ENCODE data around the gene SCNN1G. TPM values are rescaled to one million over a fixed set of nuclear protein-coding genes. Genes with fewer than 3 reads are reported as not detected.
A peak's percentile ranks its signal among the peaks of the same experiment; 100 is the strongest.

SCNN1G gene
- total and polyA plus RNA-seq, 2 of the 13 experiments (the other 11 are each of a cell fraction or from before 2014, with no cell fraction given) = not detected

DNA sequence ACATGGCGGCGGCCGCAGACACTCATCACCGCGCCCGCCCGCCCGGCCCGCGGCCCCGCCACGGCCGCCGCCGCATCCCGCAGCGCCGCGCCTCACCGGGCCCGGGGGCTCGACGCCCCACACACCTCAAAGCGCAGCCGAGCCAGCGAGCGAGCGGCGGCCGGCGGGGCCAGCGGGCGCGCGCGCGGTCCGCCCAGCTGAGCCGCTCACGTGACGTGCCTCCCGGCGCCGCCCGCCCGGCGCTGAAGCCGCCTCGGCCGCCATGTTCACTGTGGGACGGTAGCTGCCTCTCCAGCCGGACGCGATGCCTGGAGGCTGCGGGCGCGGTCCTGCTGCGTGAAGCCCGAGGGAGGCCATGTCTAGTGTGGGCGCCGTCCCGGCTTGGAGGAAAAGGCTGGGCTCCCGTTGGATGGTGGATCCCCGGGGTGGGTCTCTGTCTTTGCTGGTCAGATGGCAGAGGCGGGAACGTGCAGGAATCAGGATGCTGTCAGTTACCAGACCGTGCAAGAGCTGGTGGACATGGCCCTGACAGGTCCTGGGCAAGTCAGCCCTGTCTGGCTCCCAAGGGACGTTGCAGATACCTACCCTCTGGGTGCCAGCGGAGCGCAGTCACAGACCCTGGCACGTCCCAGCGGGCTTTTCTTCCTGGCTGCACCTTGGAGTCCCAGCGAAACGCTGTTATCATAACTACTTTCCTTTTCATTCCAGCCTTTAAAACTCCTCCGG is 33.1 kb upstream of the SCNN1G start, which contains the start of gene USP31 (continued):
- TF ChIP-seq MAF1 (CRISPR knock-in tag; IDR thresholded peaks at IDR 0.05; ENCODE audit: borderline replicate concordance) (no peak), SIN3B (IDR thresholded peaks at IDR 0.05; ENCODE audit: low read length) (peak; percentile 49), CCAR2 (optimal IDR thresholded peaks at IDR 0.05; ENCODE audit: low read depth, low read length) (no peak), TARDBP (CRISPR knock-in tag; IDR thresholded peaks at IDR 0.05) (peak; percentile 79), ZNF773 (CRISPR knock-in tag; IDR thresholded peaks at IDR 0.05; ENCODE audit: borderline replicate concordance) (no peak), POLR2AphosphoS2 (IDR thresholded peaks at IDR 0.05; ENCODE audit: low read depth, low read length) (no peak), ZNF569 (CRISPR knock-in tag; IDR thresholded peaks at IDR 0.05; ENCODE audit: borderline replicate concordance) (no peak), ZNF264 (CRISPR knock-in tag; IDR thresholded peaks at IDR 0.05) (no peak), ZNF607 (CRISPR knock-in tag; IDR thresholded peaks at IDR 0.05; ENCODE audit: borderline replicate concordance) (no peak), ZNF564 (CRISPR knock-in tag; IDR thresholded peaks at IDR 0.05) (no peak), SCMH1 (CRISPR knock-in tag; IDR thresholded peaks at IDR 0.05; ENCODE audit: borderline replicate concordance) (no peak), ZNF234 (CRISPR knock-in tag; conservative IDR thresholded peaks at IDR 0.05) (no peak), MAFG (CRISPR knock-in tag; IDR thresholded peaks at IDR 0.05) (no peak), THAP11 (CRISPR knock-in tag; IDR thresholded peaks at IDR 0.05) (peak; percentile 92), SP140L (CRISPR knock-in tag; IDR thresholded peaks at IDR 0.05; ENCODE audit: borderline replicate concordance) (no peak), ZNF720 (CRISPR knock-in tag; IDR thresholded peaks at IDR 0.05) (0 out of 2 replicates have a peak, but pooled peaks have one; percentile 87), ZNF350 (CRISPR knock-in tag; IDR thresholded peaks at IDR 0.05; ENCODE audit: borderline replicate concordance, low read depth) (peak; percentile 89)
- TF ChIP-seq, protein P1, sequence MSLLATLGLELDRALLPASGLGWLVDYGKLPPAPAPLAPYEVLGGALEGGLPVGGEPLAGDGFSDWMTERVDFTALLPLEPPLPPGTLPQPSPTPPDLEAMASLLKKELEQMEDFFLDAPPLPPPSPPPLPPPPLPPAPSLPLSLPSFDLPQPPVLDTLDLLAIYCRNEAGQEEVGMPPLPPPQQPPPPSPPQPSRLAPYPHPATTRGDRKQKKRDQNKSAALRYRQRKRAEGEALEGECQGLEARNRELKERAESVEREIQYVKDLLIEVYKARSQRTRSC (CRISPR knock-in tag; IDR thresholded peaks at IDR 0.05; ENCODE audit: low read depth) = no peak
- TF ChIP-seq, protein P2, sequence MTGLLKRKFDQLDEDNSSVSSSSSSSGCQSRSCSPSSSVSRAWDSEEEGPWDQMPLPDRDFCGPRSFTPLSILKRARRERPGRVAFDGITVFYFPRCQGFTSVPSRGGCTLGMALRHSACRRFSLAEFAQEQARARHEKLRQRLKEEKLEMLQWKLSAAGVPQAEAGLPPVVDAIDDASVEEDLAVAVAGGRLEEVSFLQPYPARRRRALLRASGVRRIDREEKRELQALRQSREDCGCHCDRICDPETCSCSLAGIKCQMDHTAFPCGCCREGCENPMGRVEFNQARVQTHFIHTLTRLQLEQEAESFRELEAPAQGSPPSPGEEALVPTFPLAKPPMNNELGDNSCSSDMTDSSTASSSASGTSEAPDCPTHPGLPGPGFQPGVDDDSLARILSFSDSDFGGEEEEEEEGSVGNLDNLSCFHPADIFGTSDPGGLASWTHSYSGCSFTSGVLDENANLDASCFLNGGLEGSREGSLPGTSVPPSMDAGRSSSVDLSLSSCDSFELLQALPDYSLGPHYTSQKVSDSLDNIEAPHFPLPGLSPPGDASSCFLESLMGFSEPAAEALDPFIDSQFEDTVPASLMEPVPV (CRISPR knock-in tag; IDR thresholded peaks at IDR 0.05) = 0 out of 2 replicates have a peak, but pooled peaks have one; percentile 33
- TF ChIP-seq, protein P3, sequence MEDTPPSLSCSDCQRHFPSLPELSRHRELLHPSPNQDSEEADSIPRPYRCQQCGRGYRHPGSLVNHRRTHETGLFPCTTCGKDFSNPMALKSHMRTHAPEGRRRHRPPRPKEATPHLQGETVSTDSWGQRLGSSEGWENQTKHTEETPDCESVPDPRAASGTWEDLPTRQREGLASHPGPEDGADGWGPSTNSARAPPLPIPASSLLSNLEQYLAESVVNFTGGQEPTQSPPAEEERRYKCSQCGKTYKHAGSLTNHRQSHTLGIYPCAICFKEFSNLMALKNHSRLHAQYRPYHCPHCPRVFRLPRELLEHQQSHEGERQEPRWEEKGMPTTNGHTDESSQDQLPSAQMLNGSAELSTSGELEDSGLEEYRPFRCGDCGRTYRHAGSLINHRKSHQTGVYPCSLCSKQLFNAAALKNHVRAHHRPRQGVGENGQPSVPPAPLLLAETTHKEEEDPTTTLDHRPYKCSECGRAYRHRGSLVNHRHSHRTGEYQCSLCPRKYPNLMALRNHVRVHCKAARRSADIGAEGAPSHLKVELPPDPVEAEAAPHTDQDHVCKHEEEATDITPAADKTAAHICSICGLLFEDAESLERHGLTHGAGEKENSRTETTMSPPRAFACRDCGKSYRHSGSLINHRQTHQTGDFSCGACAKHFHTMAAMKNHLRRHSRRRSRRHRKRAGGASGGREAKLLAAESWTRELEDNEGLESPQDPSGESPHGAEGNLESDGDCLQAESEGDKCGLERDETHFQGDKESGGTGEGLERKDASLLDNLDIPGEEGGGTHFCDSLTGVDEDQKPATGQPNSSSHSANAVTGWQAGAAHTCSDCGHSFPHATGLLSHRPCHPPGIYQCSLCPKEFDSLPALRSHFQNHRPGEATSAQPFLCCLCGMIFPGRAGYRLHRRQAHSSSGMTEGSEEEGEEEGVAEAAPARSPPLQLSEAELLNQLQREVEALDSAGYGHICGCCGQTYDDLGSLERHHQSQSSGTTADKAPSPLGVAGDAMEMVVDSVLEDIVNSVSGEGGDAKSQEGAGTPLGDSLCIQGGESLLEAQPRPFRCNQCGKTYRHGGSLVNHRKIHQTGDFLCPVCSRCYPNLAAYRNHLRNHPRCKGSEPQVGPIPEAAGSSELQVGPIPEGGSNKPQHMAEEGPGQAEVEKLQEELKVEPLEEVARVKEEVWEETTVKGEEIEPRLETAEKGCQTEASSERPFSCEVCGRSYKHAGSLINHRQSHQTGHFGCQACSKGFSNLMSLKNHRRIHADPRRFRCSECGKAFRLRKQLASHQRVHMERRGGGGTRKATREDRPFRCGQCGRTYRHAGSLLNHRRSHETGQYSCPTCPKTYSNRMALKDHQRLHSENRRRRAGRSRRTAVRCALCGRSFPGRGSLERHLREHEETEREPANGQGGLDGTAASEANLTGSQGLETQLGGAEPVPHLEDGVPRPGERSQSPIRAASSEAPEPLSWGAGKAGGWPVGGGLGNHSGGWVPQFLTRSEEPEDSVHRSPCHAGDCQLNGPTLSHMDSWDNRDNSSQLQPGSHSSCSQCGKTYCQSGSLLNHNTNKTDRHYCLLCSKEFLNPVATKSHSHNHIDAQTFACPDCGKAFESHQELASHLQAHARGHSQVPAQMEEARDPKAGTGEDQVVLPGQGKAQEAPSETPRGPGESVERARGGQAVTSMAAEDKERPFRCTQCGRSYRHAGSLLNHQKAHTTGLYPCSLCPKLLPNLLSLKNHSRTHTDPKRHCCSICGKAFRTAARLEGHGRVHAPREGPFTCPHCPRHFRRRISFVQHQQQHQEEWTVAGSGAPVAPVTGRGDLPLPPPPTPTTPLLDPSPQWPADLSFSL (CRISPR knock-in tag; IDR thresholded peaks at IDR 0.05) = no peak
- TF ChIP-seq, protein P4, sequence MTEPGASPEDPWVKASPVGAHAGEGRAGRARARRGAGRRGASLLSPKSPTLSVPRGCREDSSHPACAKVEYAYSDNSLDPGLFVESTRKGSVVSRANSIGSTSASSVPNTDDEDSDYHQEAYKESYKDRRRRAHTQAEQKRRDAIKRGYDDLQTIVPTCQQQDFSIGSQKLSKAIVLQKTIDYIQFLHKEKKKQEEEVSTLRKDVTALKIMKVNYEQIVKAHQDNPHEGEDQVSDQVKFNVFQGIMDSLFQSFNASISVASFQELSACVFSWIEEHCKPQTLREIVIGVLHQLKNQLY (CRISPR knock-in tag; IDR thresholded peaks at IDR 0.05) = peak; percentile 56; the same call in 1 of the 2 replicates

Measured in HepG2 (cell line).